OCI-LY3 (cell line): ENCODE results near the gene ROBO1.

Experiments
- EZH2phosphoT487 ChIP-seq: fragments of 200-600 bp; shearing (Covaris generic); IDR thresholded peaks from 2 replicates; pipeline ENCODE4 v1.6.1; 2018; ENCODE audit warnings: antibody characterized with exemption, mixed run types, low read depth
- TF ChIP-seq, protein P1 (sequence below): fragments of 200-600, 300-600 bp; sonication (generic); IDR thresholded peaks from 2 replicates; pipeline ENCODE4 v1.5.1; 2014; ENCODE audit warnings: antibody characterized with exemption, low read length, low read depth

DNA sequence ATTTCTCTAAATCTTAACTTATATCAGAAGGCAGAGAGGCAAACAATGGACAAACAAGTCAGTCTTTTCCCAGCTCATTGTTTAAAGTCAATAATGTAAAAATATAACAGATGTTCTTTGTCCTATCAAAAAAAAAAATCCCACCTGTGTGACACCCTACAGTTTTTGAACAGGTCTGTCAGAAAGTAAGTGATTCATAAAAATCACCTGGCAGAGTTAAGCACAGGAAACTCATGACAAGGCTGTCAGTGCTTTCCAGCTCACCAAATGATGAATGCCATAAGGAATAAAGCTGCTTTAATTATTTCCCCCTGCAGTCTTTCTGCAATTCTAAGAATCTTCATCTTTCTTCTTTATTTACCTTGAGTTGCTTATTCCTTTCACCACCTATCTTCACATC is 30.3 kb downstream of the ROBO1 start:
- TF ChIP-seq, protein P1, sequence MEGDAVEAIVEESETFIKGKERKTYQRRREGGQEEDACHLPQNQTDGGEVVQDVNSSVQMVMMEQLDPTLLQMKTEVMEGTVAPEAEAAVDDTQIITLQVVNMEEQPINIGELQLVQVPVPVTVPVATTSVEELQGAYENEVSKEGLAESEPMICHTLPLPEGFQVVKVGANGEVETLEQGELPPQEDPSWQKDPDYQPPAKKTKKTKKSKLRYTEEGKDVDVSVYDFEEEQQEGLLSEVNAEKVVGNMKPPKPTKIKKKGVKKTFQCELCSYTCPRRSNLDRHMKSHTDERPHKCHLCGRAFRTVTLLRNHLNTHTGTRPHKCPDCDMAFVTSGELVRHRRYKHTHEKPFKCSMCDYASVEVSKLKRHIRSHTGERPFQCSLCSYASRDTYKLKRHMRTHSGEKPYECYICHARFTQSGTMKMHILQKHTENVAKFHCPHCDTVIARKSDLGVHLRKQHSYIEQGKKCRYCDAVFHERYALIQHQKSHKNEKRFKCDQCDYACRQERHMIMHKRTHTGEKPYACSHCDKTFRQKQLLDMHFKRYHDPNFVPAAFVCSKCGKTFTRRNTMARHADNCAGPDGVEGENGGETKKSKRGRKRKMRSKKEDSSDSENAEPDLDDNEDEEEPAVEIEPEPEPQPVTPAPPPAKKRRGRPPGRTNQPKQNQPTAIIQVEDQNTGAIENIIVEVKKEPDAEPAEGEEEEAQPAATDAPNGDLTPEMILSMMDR: no peak
- TF ChIP-seq EZH2phosphoT487: no peak
